ENCODE measurements around the gene MYO1E.

GRCh38 chr15:59255680-59256336 is 116.9 kb downstream of the MYO1E start:
- TF ChIP-seq CTCF (IDR thresholded peaks at IDR 0.05) (no peak), POLR2A (IDR thresholded peaks at IDR 0.05) (no peak)

Measured in uterus (tissue), 2 donors.